ENCODE results near the gene OR52H1. TPM values are rescaled to one million over a fixed set of nuclear protein-coding genes. Genes with fewer than 3 reads are reported as not detected.

The OR52H1 gene
- total and polyA plus RNA-seq, 10 of the 15 experiments (the other 5 are each of a cell fraction or from before 2014, with no cell fraction given) = 0.06 to 0.40 (median 0.23) TPM; not detected in 4

- Histone ChIP-seq H3K4me1 (ENCODE audit: control insufficient read depth, insufficient read depth, low read length) (no peaks in the 10 kb centered on the region), H4K20me1 (ENCODE audit: control insufficient read depth, insufficient read depth) (no peaks in the 10 kb centered on the region), H3K9ac (ENCODE audit: control insufficient read depth, insufficient read depth, low read length) (no peak overlapping the region), H3K9me3 (replicated peaks; ENCODE audit: control insufficient read depth, insufficient read depth, low read length) (no peaks in the 10 kb centered on the region), H3K27ac (ENCODE audit: control insufficient read depth, insufficient read depth) (no peak overlapping the region), H3K4me3 (no peak overlapping the region), H3K4me2 (ENCODE audit: control insufficient read depth, insufficient read depth) (no peak overlapping the region), H3K27me3 (replicated peaks in 1 of 2; ENCODE audit: control insufficient read depth in 2 of 2, insufficient read depth in 2 of 2, low read length in 1 of 2) (no peaks in the 10 kb centered on the region), H2AFZ (ENCODE audit: control insufficient read depth, low read depth, low read length) (no peak overlapping the region), H3K79me2 (ENCODE audit: control insufficient read depth, insufficient read depth, low read length) (no peaks in the 10 kb centered on the region), H3K36me3 (ENCODE audit: control insufficient read depth in 2 of 2, insufficient read depth in 2 of 2, low read length in 1 of 2) (no peaks in the 10 kb centered on the region)
- ChIA-PET SMC1A (ENCODE audit: uncharacterized antibody, unreplicated experiment) (interaction anchor here (1.0 kb wide), 1 partner anchor 81 kb away, joined by 3 read pairs; no protein-coding TSS in a partner anchor), RAD21 (ENCODE audit: unreplicated experiment) (no interaction called here), CTCF (interaction anchor here (1.8 kb wide), 1 partner anchor 82 kb away, joined by 10 read pairs; no protein-coding TSS in a partner anchor), POLR2A (no interaction called here)
- FAIRE-seq = no peak
- ATAC-seq = no peak
- DNase-seq (ENCODE audit: low read depth, low spot score) = no peak
- 53% methylated on average over 3 of the region's 3 CpGs for WGBS (ENCODE audit: insufficient coverage, insufficient replicate concordance, low lambda C conversion rate, missing lambda C conversion rate)
- intact Hi-C loops (cut with micrococcal nuclease; ENCODE audit: unreplicated experiment) = loop anchor here (10.0 kb wide), 1 partner anchor 433 kb away; no protein-coding TSS in a partner anchor
- in situ Hi-C loops (cut with MboI) = no loop called here
- no TSS peak for BruUV-seq (replicated peaks)
- TF ChIP-seq BCL3 (IDR thresholded peaks at IDR 0.05; ENCODE audit: borderline replicate concordance, insufficient read depth, low read depth, low read length, poor library complexity, severe bottlenecking) = no peak
- TF ChIP-seq STAT3 (IDR thresholded peaks at IDR 0.05; ENCODE audit: low read depth, low read length) = no peak
- no peak for TF ChIP-seq ZSCAN29 (IDR thresholded peaks at IDR 0.05)
- no peak for TF ChIP-seq RCOR1 (conservative IDR thresholded peaks at IDR 0.05; ENCODE audit: low read depth, low read length)
- no peak for TF ChIP-seq IKZF1 (conservative IDR thresholded peaks at IDR 0.05)
- TF ChIP-seq POU2F2 (IDR thresholded peaks at IDR 0.05; ENCODE audit: borderline replicate concordance, low read depth, low read length) = no peak
- TF ChIP-seq IRF5 (IDR thresholded peaks at IDR 0.05; ENCODE audit: borderline replicate concordance) = no peak
- TF ChIP-seq ZZZ3 (IDR thresholded peaks at IDR 0.05; ENCODE audit: control insufficient read depth, insufficient read length, low read depth) = no peak
- TF ChIP-seq CREB1 (IDR thresholded peaks at IDR 0.05; ENCODE audit: low read depth) = no peak
- no peak for TF ChIP-seq ESRRA (IDR thresholded peaks at IDR 0.05; ENCODE audit: low read length)
- TF ChIP-seq ZNF622 (IDR thresholded peaks at IDR 0.05) = no peak
- no peak for TF ChIP-seq STAT1 (conservative IDR thresholded peaks at IDR 0.05)
- no peak for TF ChIP-seq SIN3A (IDR thresholded peaks at IDR 0.05; ENCODE audit: low read depth, low read length)
- no peak for TF ChIP-seq MTA3 (IDR thresholded peaks at IDR 0.05; ENCODE audit: borderline replicate concordance, low read length)
- TF ChIP-seq, protein P1, sequence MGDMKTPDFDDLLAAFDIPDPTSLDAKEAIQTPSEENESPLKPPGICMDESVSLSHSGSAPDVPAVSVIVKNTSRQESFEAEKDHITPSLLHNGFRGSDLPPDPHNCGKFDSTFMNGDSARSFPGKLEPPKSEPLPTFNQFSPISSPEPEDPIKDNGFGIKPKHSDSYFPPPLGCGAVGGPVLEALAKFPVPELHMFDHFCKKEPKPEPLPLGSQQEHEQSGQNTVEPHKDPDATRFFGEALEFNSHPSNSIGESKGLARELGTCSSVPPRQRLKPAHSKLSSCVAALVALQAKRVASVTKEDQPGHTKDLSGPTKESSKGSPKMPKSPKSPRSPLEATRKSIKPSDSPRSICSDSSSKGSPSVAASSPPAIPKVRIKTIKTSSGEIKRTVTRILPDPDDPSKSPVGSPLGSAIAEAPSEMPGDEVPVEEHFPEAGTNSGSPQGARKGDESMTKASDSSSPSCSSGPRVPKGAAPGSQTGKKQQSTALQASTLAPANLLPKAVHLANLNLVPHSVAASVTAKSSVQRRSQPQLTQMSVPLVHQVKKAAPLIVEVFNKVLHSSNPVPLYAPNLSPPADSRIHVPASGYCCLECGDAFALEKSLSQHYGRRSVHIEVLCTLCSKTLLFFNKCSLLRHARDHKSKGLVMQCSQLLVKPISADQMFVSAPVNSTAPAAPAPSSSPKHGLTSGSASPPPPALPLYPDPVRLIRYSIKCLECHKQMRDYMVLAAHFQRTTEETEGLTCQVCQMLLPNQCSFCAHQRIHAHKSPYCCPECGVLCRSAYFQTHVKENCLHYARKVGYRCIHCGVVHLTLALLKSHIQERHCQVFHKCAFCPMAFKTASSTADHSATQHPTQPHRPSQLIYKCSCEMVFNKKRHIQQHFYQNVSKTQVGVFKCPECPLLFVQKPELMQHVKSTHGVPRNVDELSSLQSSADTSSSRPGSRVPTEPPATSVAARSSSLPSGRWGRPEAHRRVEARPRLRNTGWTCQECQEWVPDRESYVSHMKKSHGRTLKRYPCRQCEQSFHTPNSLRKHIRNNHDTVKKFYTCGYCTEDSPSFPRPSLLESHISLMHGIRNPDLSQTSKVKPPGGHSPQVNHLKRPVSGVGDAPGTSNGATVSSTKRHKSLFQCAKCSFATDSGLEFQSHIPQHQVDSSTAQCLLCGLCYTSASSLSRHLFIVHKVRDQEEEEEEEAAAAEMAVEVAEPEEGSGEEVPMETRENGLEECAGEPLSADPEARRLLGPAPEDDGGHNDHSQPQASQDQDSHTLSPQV (IDR thresholded peaks at IDR 0.05) = no peak
- TF ChIP-seq CHD4 (IDR thresholded peaks at IDR 0.05) = no peak
Measured at GRCh38 chr11:5557751-5558150, 9.4 kb upstream of the OR52H1 start.
